ENCODE data around the gene EPHX1. TPM values are rescaled to one million over a fixed set of nuclear protein-coding genes. Genes with fewer than 3 reads are reported as not detected.

Gene EPHX1
- polyA plus RNA-seq, 3 donors = 52.0 to 60.3 (median 58.9) TPM

- DNase-seq (ENCODE audit: extremely low read depth in 1 of 11, low read depth in 9 of 11, low spot score in 4 of 11) = no peak
Measured at GRCh38 chr1:225846331-225847310, 36.7 kb downstream of the EPHX1 start.

- no peak for DNase-seq (ENCODE audit: extremely low read depth in 1 of 11, low read depth in 9 of 11, low spot score in 4 of 11)
Measured at GRCh38 chr1:225847610-225848009, 37.7 kb downstream of the EPHX1 start.

- DNase-seq (ENCODE audit: extremely low read depth in 1 of 11, low read depth in 9 of 11, low spot score in 4 of 11) = no peak
Measured at GRCh38 chr1:225848030-225848955, 38.4 kb downstream of the EPHX1 start.

GRCh38 chr1:225849925-225850324, 40.0 kb downstream of the EPHX1 start:
- DNase-seq (ENCODE audit: extremely low read depth in 1 of 11, low read depth in 9 of 11, low spot score in 4 of 11) = no peak

GRCh38 chr1:225850370-225850769, 40.4 kb downstream of the EPHX1 start:
- no peak for DNase-seq (ENCODE audit: extremely low read depth in 1 of 11, low read depth in 9 of 11, low spot score in 4 of 11)

- peak in 1 of 11 donors; percentile 62 for DNase-seq (ENCODE audit: extremely low read depth in 1 of 11, low read depth in 9 of 11, low spot score in 4 of 11)
Measured at GRCh38 chr1:225851805-225852204, 41.9 kb downstream of the EPHX1 start.

DNA sequence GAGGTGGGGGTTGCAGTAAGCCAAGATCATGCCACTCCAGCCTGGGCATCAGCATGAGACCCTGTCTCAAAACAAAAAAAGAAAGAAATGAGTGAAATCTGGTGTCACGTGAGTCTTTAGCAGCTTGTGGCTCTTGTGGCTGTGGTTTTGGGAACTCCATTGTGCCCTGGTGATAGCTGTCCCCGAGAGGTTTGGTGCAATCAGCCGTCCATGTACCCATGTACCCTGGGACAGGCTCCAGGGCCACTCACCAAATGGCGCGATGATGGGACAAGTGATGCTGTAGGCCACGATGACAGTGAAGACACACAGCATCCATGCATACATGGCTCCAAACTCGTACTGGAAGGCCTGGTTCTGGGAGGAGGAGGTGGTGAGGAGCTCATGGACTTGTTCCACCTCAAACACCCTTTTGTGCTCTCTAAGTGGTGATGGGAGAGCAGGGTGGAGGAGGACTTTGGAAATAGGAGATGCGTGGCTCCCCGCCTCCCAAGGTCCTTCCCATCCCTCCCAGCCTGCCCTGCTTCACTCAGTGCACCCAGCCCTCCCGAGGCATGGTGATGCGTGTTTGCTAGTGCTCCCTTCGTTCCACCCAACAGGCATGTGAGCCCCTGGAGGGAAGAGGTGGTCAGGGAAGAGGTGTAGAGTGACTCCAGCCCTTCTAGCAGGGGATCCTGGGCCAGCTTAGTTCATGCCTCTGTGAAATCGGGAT, 42.6 kb downstream of the EPHX1 start:
- no peak for DNase-seq (ENCODE audit: extremely low read depth in 1 of 11, low read depth in 9 of 11, low spot score in 4 of 11)

- DNase-seq (ENCODE audit: extremely low read depth in 1 of 11, low read depth in 9 of 11, low spot score in 4 of 11) = no peak
Measured at GRCh38 chr1:225853441-225853840, 43.5 kb downstream of the EPHX1 start.

- DNase-seq (ENCODE audit: extremely low read depth in 1 of 11, low read depth in 9 of 11, low spot score in 4 of 11) = no peak
Measured at GRCh38 chr1:225855503-225856300, 45.8 kb downstream of the EPHX1 start.

GRCh38 chr1:225857256-225857655, 47.3 kb downstream of the EPHX1 start:
- no peak for DNase-seq (ENCODE audit: extremely low read depth in 1 of 11, low read depth in 9 of 11, low spot score in 4 of 11)

- DNase-seq (ENCODE audit: extremely low read depth in 1 of 11, low read depth in 9 of 11, low spot score in 4 of 11) = no peak
Measured at GRCh38 chr1:225859151-225859550, 49.2 kb downstream of the EPHX1 start.

- no peak for DNase-seq (ENCODE audit: extremely low read depth in 1 of 11, low read depth in 9 of 11, low spot score in 4 of 11)
Measured at GRCh38 chr1:225860107-225860506, 50.2 kb downstream of the EPHX1 start.

GRCh38 chr1:225860876-225861441, 51.0 kb downstream of the EPHX1 start:
- no peak for DNase-seq (ENCODE audit: extremely low read depth in 1 of 11, low read depth in 9 of 11, low spot score in 4 of 11)

DNA sequence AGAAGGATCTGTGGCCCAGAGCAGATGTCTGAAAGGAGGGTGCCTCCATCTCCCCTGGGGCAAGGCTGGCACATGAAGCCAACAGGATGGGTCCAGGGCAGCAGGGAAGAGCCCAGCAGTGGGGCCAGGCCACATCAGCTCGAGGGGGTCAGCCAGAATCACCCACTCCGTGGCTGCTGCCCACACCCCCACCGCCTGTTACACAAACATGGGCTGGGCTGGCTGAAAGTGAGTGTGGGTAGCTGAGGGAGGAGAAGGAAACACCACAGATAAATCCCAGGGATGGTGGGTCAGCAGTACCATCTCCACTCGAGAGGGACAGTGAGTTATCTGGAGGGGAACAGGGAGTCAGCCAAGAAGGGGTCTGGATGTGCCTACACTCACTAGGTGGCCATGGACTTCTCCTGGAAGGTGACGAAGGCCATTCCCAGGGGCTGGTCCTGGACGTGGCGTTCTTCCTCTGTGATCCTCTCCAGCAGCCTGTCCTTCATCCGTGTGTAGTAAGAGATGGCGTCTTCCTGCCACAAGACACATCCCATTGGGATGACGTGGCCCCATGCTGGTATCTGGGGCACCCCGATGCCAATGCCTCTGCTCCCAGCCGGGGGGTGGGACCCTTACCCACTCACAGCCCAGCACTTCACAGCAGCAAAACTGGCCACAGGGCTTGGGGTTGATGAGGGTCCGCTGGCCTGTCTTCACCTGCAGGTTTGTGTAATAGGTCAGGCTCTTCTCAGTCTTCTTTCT, 52.1 kb downstream of the EPHX1 start:
- no peak for DNase-seq (ENCODE audit: extremely low read depth in 1 of 11, low read depth in 9 of 11, low spot score in 4 of 11)

DNA sequence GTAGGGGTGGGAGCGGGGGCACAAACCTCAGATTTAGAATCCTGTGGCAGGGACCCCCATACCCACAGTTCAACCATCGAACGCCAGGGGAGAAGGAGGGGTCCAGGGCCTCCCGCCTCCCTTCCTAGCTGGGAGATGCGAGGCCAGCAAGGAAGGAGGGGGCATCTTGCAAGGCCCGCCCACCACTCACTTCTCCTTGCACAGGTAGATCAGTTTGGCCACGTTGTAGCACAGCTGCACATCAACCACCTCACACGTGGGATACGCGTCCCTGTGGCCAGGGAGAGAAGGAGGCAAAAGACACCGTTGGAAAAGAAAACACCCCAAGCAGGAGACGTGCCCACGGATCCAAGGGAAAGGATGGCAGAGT, 52.6 kb downstream of the EPHX1 start:
- DNase-seq (ENCODE audit: extremely low read depth in 1 of 11, low read depth in 9 of 11, low spot score in 4 of 11) = no peak

DNA sequence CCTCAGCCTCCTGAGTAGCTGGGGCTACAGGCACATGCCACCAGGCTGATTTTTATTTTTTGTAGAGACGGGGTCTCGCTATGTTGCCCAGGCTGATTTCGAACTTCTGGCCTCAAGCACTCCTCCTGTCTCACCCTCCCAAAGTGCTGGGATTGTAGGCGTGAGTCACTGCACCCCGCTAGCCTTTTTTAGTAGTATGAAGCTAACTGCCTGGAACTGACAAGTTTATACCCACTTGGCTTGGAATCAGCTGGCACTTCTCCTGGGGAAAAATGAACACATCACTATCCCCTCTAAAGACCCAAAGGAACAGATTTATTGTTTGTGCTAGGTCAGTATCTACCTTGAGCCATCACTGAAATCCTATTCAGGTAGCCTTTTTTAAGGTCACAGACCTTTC, 53.2 kb downstream of the EPHX1 start:
- no peak for DNase-seq (ENCODE audit: extremely low read depth in 1 of 11, low read depth in 9 of 11, low spot score in 4 of 11)

- no peak for DNase-seq (ENCODE audit: extremely low read depth in 1 of 11, low read depth in 9 of 11, low spot score in 4 of 11)
Measured at GRCh38 chr1:225865514-225865913, 55.6 kb downstream of the EPHX1 start.

All from renal cortex interstitium (tissue), 11 donors.